HEK293T (cell line): Measurements from ENCODE around the gene QRFP.
"Not testable (repeated sequence)": the region's sequence is repeated elsewhere in the genome, so short reads cannot be mapped to it uniquely, and the experiment has no call there.

ENCODE experiments used
- CTCF ChIA-PET: fragments of 350-600 bp; formaldehyde crosslinking; extraction: SDS; loops from one replicate; lab custom pipeline; 2021; ENCODE audit warnings: antibody characterized with exemption, inconsistent platforms; lab: Yijun Ruan, JAX
- POLR2A ChIA-PET: fragments of 350-600 bp; formaldehyde crosslinking; extraction: SDS; loops from one replicate; lab custom pipeline; 2020; ENCODE audit warnings: antibody characterized with exemption, inconsistent platforms; lab: Yijun Ruan, JAX
- DNase-seq: peaks from one replicate; pipeline ENCODE4 v3.0.0; 2012; ENCODE audit warnings: mixed read lengths; ENCODE audit errors: extremely low spot score
- ARNT ChIP-seq: fragments of 450-650 bp; IDR thresholded peaks from 2 replicates; pipeline ENCODE4 v1.6.1; 2017; ENCODE audit warnings: mild to moderate bottlenecking
- BHLHE40 ChIP-seq: fragments of 450-650 bp; IDR thresholded peaks from 2 replicates; pipeline ENCODE4 v1.6.1; 2016; ENCODE audit warnings: mild to moderate bottlenecking, moderate library complexity, borderline replicate concordance
- CTBP1 ChIP-seq: fragments of 450-650 bp; IDR thresholded peaks from 2 replicates; pipeline ENCODE4 v1.6.1; 2016; ENCODE audit warnings: borderline replicate concordance
- ELF4 ChIP-seq: fragments of 450-650 bp; IDR thresholded peaks from 2 replicates; pipeline ENCODE4 v1.6.1; 2017; ENCODE audit warnings: antibody characterized with exemption
- FOXA1 ChIP-seq: fragments of 450-650 bp; IDR thresholded peaks from 2 replicates; pipeline ENCODE4 v1.6.1; 2016; ENCODE audit warnings: mild to moderate bottlenecking
- FOXK2 ChIP-seq: fragments of 450-650 bp; IDR thresholded peaks from 2 replicates; pipeline ENCODE4 v1.6.1; 2016; ENCODE audit warnings: mild to moderate bottlenecking
- FOXM1 ChIP-seq: fragments of 450-650 bp; IDR thresholded peaks from 2 replicates; pipeline ENCODE4 v1.6.1; 2017; ENCODE audit warnings: mild to moderate bottlenecking, borderline replicate concordance
- HDGF ChIP-seq: fragments of 450-650 bp; IDR thresholded peaks from 2 replicates; pipeline ENCODE4 v1.6.1; 2017; ENCODE audit warnings: antibody characterized with exemption, borderline replicate concordance
- L3MBTL2 ChIP-seq: fragments of 450-650 bp; conservative IDR thresholded peaks from 2 replicates; pipeline ENCODE4 v1.6.1; 2016; ENCODE audit warnings: mild to moderate bottlenecking
- LEF1 ChIP-seq: fragments of 450-650 bp; IDR thresholded peaks from 2 replicates; pipeline ENCODE4 v1.6.1; 2017; ENCODE audit warnings: mild to moderate bottlenecking, borderline replicate concordance
- NFRKB ChIP-seq: fragments of 450-650 bp; IDR thresholded peaks from 2 replicates; pipeline ENCODE4 v1.6.1; 2016; ENCODE audit warnings: mild to moderate bottlenecking, moderate library complexity
- SP1 ChIP-seq: fragments of 450-650 bp; IDR thresholded peaks from 2 replicates; pipeline ENCODE4 v1.6.1; 2017
- SUZ12 ChIP-seq: fragments of 450-650 bp; IDR thresholded peaks from 2 replicates; pipeline ENCODE4 v1.6.1; 2016; ENCODE audit warnings: mild to moderate bottlenecking
- TARDBP ChIP-seq: fragments of 450-650 bp; IDR thresholded peaks from 2 replicates; pipeline ENCODE4 v1.6.1; 2016
- ZNF384 ChIP-seq: fragments of 450-650 bp; IDR thresholded peaks from 2 replicates; pipeline ENCODE4 v1.6.1; 2016
- TF ChIP-seq, protein P1 (sequence below): fragments of 450-650 bp; IDR thresholded peaks from 2 replicates; pipeline ENCODE4 v1.6.1; 2016

QRFP gene

DNA sequence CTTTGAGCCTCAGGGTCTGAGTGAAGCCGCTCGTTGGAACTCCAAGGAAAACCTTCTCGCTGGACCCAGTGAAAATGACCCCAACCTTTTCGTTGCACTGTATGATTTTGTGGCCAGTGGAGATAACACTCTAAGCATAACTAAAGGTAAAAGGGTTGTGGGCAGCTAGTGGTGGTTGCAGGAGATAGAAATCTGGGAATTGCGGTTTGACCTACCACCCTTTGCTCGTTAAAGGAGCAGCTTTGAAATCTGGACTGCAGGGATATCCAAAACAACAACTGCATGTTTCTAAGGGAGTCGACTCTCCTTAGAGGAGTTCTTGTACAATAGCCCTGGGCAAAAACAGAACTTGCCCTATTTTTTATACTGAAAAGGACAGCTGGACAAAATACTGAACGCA lies 42.5 kb downstream of the QRFP start:
- DNase-seq: no peak
- ChIA-PET CTCF (interaction anchor here (0.7 to 1.3 kb wide), 3 partner anchors 83 to 155 kb away, joined by 3 read pairs; no protein-coding TSS in a partner anchor), POLR2A (no interaction called here)
- TF ChIP-seq FOXK2: no peak
- TF ChIP-seq HDGF: no peak
- TF ChIP-seq BHLHE40: no peak
- TF ChIP-seq CTBP1: no peak
- TF ChIP-seq SUZ12: no peak
- no peak for TF ChIP-seq ARNT
- TF ChIP-seq FOXM1: no peak
- TF ChIP-seq, protein P1, sequence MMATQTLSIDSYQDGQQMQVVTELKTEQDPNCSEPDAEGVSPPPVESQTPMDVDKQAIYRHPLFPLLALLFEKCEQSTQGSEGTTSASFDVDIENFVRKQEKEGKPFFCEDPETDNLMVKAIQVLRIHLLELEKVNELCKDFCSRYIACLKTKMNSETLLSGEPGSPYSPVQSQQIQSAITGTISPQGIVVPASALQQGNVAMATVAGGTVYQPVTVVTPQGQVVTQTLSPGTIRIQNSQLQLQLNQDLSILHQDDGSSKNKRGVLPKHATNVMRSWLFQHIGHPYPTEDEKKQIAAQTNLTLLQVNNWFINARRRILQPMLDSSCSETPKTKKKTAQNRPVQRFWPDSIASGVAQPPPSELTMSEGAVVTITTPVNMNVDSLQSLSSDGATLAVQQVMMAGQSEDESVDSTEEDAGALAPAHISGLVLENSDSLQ: no peak
- no peak for TF ChIP-seq ZNF384
- no peak for TF ChIP-seq LEF1
- no peak for TF ChIP-seq ELF4

DNA sequence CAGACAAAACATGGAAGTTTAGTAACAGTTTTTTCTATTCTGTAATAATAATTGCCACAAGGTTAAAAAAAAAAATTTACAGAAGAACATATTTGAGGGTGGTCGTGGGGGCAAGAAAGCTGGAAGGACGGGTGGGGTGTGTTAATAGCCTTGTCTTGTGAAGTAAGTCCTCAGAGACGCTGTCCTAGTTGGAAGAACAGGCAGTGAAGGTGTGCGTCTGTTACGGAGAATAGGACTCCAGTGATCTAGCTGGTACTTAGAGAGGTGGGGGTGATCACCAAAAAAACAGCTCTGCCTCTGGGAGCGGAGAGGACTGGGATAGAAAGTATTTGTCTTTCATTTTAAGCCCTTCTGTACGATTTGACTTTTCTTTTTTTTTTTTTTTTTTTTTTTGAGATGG lies 43.8 kb downstream of the QRFP start:
- CTCF ChIA-PET: no interaction called here
- TF ChIP-seq, protein P1: no peak
- TF ChIP-seq SP1: no peak
- TF ChIP-seq FOXK2: no peak
- no peak for TF ChIP-seq SUZ12
- no peak for TF ChIP-seq BHLHE40
- TF ChIP-seq L3MBTL2: no peak
- TF ChIP-seq TARDBP: no peak
- TF ChIP-seq FOXM1: no peak
- TF ChIP-seq NFRKB: no peak
- no peak for TF ChIP-seq ARNT
- TF ChIP-seq CTBP1: no peak
- TF ChIP-seq HDGF: no peak
- POLR2A ChIA-PET: no interaction called here
- no peak for DNase-seq

DNA sequence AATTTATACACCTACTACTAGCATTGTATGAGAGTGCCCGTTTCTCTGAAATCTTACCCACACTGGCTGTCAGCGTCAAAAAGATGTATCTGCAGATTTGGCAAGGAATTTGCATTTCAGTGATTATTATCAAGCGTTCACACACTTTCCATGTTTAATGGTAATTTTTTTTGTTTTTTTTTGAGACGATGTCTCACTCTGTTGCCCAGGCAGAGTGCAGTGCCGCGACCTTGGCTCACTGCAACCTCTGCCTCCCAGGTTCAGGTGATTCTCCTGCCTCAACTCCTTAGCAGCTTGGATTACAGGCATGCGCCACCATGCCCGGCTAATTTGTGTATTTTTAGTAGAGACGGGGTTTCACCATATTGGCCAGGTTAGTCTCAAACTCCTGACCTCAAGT lies 47.3 kb downstream of the QRFP start:
- POLR2A ChIA-PET: interaction anchor here (1.4 kb wide), 1 partner anchor 12 kb away, joined by 3 read pairs; no protein-coding TSS in a partner anchor
- no peak for TF ChIP-seq ARNT
- no peak for TF ChIP-seq FOXM1
- no peak for TF ChIP-seq FOXK2
- no peak for TF ChIP-seq SP1
- TF ChIP-seq TARDBP: no peak
- no peak for TF ChIP-seq CTBP1
- no peak for TF ChIP-seq ELF4
- TF ChIP-seq NFRKB: no peak
- TF ChIP-seq SUZ12: no peak
- TF ChIP-seq BHLHE40: no peak
- no peak for TF ChIP-seq L3MBTL2
- no peak for TF ChIP-seq ZNF384
- TF ChIP-seq FOXA1: no peak
- no peak for TF ChIP-seq HDGF
- TF ChIP-seq, protein P1: no peak
- no peak for TF ChIP-seq LEF1
- CTCF ChIA-PET: no interaction called here
- no peak for DNase-seq

DNA sequence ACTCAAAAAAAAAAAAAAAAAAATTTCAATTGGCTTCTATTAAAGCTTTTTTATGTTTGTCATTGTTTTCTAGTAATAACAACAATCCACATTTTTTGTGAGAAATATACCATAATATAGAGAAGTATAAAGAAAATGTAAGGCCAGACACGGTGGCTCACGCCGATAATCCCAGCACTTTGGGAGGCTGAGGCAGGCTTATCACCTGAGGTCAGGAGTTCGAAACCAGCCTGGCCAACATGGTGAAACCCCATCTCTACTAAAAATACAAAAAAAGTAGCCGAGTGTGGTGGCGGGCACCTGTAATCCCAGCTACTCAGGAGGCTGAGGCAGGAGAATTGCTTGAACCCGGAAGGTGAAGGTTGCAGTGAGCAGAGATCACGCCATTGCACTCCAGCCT lies 48.1 kb downstream of the QRFP start:
- CTCF ChIA-PET, POLR2A ChIA-PET: not testable (repeated sequence)

DNA sequence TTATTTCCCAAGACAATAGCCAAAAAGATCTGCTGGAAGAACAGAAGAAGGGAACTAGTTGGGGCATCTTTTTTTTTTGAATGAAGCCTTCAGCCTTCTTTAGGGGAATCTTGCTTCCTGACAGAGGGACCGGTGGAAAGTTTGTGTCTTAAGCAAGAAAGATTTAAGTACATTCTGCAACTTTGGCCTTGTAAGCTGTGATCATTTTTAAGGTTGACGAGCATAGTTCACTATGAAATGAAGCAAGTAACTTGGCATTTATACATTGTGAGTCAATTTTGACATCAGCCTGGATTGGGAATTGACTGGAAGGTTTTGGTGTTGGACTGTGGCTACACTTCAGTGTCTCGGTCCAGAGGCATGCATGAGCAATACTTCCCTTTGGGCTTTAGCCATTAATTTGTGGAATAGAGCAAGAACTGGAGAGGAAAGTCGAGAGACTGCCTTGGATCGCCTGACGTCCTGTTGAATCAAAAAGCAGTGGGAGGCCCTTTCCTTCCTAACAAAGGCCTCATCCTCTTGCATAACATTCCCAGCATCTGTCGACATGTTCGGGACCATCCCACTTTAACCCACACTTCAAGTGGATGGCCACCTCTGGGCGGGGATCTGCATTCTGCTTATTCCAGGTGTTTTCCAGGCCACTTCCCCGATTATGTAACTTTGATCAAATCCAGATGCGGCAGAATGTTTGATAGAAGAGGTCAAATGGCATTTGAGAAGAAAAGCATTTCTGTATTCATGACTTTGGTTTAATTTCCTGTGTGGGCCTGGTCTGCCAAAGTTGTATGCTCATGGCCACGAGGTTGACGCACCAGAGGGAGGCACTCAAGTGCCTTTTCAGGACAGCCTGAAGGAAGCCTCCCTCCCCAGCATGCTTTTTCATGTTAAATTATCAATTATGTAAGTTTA lies 49.0 kb downstream of the QRFP start:
- ChIA-PET POLR2A (no interaction called here), CTCF (interaction anchor here (1.6 to 2.4 kb wide), 2 partner anchors 17 to 77 kb away, joined by 4 to 7 read pairs; no protein-coding TSS in a partner anchor)
- DNase-seq: no peak
- TF ChIP-seq FOXA1 (no peak), CTBP1 (no peak), LEF1 (no peak), NFRKB (no peak), FOXM1 (no peak), BHLHE40 (no peak), TARDBP (no peak), SP1 (no peak), ELF4 (no peak), FOXK2 (no peak)
- TF ChIP-seq, protein P1: no peak

More for the DNA sequence above, 48.1 kb downstream of the QRFP start:
- DNase-seq: not testable (repeated sequence)
